BE2C (cell line): ENCODE results near the gene TRPM2.

Experiments
- DNase-seq: peaks from one replicate; pipeline ENCODE4 v3.0.0-alpha.2; 2020
- H3K27me3 ChIP-seq: fragments of 250-450 bp; sonication (Bioruptor Pico); 2 replicates; pipeline ENCODE4 v1.5.1; 2020; ENCODE audit warnings: mild to moderate bottlenecking
- H3K36me3 ChIP-seq: fragments of 250-450 bp; sonication (Bioruptor Pico); 2 replicates; pipeline ENCODE4 v1.5.1; 2020; ENCODE audit warnings: mild to moderate bottlenecking
- H3K4me1 ChIP-seq: fragments of 250-450 bp; sonication (Bioruptor Pico); 2 replicates; pipeline ENCODE4 v1.5.1; 2020
- H3K4me3 ChIP-seq: 2 replicates; pipeline ENCODE4 v1.5.1; 2011; ENCODE audit warnings: low read depth, low read length
- H3K9me3 ChIP-seq: fragments of 250-450 bp; sonication (Bioruptor Pico); 2 replicates; pipeline ENCODE4 v1.5.1; 2020
- CTCF ChIP-seq: IDR thresholded peaks from 2 replicates; pipeline ENCODE4 v1.5.1; 2012; ENCODE audit warnings: mild to moderate bottlenecking, low read depth, low read length

Gene TRPM2

GRCh38 chr21:44484498-44485253 lies 131.3 kb downstream of the TRPM2 start:
- H3K27me3 ChIP-seq, result peaks cover 25% of the 10 kb centered on the region
- H3K4me1 ChIP-seq, result no peaks in the 10 kb centered on the region
- no peaks in the 10 kb centered on the region for H3K36me3 ChIP-seq
- H3K4me3 ChIP-seq, result no peak overlapping the region
- H3K9me3 ChIP-seq, result no peaks in the 10 kb centered on the region
- no peak for DNase-seq
- TF ChIP-seq CTCF, result no peak

- Histone ChIP-seq H3K36me3 (no peaks in the 10 kb centered on the region), H3K4me1 (no peaks in the 10 kb centered on the region), H3K9me3 (no peaks in the 10 kb centered on the region), H3K27me3 (peaks cover 25% of the 10 kb centered on the region), H3K4me3 (no peak overlapping the region)
- no peak for TF ChIP-seq CTCF
- no peak for DNase-seq
These were observed 131.9 kb downstream of the TRPM2 start for GRCh38 chr21:44485254-44485793.

GRCh38 chr21:44485796-44486195 lies 132.4 kb downstream of the TRPM2 start:
- no peaks in the 10 kb centered on the region for H3K4me1 ChIP-seq
- TF ChIP-seq CTCF, result no peak
- H3K36me3 ChIP-seq, result no peaks in the 10 kb centered on the region
- no peak overlapping the region for H3K4me3 ChIP-seq
- peaks cover 27% of the 10 kb centered on the region for H3K27me3 ChIP-seq
- no peaks in the 10 kb centered on the region for H3K9me3 ChIP-seq
- no peak for DNase-seq

GRCh38 chr21:44486302-44486701 lies 132.9 kb downstream of the TRPM2 start:
- TF ChIP-seq CTCF, result no peak
- no peaks in the 10 kb centered on the region for H3K36me3 ChIP-seq
- H3K4me1 ChIP-seq, result no peaks in the 10 kb centered on the region
- no peak for DNase-seq
- H3K9me3 ChIP-seq, result no peaks in the 10 kb centered on the region
- H3K27me3 ChIP-seq, result peaks cover 29% of the 10 kb centered on the region
- no peak overlapping the region for H3K4me3 ChIP-seq

- peak; percentile 66 for TF ChIP-seq CTCF
- peak; percentile 43 for DNase-seq
- no peaks in the 10 kb centered on the region for H3K9me3 ChIP-seq
- no peaks in the 10 kb centered on the region for H3K4me1 ChIP-seq
- H3K4me3 ChIP-seq, result no peak overlapping the region
- no peaks in the 10 kb centered on the region for H3K36me3 ChIP-seq
- H3K27me3 ChIP-seq, result peaks cover 34% of the 10 kb centered on the region
These were observed 134.4 kb downstream of the TRPM2 start for GRCh38 chr21:44487831-44488230.

- no peak for DNase-seq
- Histone ChIP-seq H3K27me3 (peaks cover 40% of the 10 kb centered on the region), H3K4me3 (no peak overlapping the region), H3K4me1 (no peaks in the 10 kb centered on the region), H3K36me3 (no peaks in the 10 kb centered on the region), H3K9me3 (no peaks in the 10 kb centered on the region)
- peak; percentile 25; the same call in 1 of the 2 replicates for TF ChIP-seq CTCF
These were observed 136.5 kb downstream of the TRPM2 start for GRCh38 chr21:44489962-44490361.
